GM13977 (cell line): ENCODE measurements around the gene CADM2.

Experiments
- DNase-seq: peaks from one replicate; pipeline ENCODE4 v3.0.0; 2012; ENCODE audit warnings: low spot score
- in situ Hi-C: fragments of 300-500 bp; cut with MboI; formaldehyde crosslinking; loops from one replicate; pipeline ENCODE4 v1.12.0; 2022; ENCODE audit warnings: low sequenced_read_pairs, low pct_unique_long_range_greater_than_20kb, mixed read lengths, inconsistent platforms; ENCODE audit not compliant: unreplicated experiment
- TF ChIP-seq, protein P1 (sequence below): IDR thresholded peaks from 2 replicates; pipeline ENCODE4 v1.5.1; 2012; ENCODE audit warnings: mild to moderate bottlenecking, control low read depth; ENCODE audit not compliant: insufficient read depth; ENCODE audit errors: extremely low read depth, missing control alignments

Gene CADM2

DNA sequence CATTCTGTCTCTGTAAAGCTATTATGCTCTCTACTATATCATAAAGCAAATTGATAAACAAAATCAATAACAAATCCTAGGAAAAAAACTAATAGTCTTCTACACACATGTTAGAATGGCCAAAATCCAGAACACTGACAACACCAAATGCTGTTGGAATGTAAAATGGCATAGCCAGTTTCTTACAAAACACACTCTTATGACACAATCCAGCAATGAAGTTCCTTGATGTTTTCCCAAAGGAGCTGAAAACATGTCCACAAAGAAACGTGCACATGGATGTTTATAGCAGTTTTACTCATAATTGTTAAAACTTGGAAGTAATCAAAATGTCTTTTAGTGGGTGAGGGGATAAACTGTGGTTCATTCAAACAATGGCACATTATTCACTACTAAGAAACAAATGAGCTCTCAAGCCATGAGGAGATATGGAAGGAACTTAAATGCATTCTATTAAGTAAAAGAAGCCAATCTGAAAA lies 32.7 kb downstream of the CADM2 start:
- in situ Hi-C loops = no loop called here
- no peak for DNase-seq
- TF ChIP-seq, protein P1, sequence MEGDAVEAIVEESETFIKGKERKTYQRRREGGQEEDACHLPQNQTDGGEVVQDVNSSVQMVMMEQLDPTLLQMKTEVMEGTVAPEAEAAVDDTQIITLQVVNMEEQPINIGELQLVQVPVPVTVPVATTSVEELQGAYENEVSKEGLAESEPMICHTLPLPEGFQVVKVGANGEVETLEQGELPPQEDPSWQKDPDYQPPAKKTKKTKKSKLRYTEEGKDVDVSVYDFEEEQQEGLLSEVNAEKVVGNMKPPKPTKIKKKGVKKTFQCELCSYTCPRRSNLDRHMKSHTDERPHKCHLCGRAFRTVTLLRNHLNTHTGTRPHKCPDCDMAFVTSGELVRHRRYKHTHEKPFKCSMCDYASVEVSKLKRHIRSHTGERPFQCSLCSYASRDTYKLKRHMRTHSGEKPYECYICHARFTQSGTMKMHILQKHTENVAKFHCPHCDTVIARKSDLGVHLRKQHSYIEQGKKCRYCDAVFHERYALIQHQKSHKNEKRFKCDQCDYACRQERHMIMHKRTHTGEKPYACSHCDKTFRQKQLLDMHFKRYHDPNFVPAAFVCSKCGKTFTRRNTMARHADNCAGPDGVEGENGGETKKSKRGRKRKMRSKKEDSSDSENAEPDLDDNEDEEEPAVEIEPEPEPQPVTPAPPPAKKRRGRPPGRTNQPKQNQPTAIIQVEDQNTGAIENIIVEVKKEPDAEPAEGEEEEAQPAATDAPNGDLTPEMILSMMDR = no peak

DNA sequence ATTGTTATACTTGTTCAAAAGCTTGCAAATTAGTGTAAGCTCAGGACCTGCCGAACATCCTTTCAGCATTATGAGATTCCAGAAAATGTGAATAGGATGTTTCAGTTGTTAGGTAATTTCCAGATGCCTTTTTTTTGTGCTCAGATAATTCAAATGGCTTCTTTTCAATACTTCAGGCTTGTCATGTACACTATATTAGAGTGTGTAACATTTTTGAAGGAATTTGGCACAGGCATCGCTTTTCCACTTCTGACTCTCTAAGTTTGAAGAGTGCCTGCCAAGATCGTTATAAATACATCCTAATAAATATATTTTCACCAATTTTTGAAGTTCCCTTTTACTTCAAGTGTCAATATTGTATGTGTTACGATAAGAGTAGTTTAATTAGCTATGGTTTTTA lies 35.2 kb downstream of the CADM2 start:
- no peak for DNase-seq
- TF ChIP-seq, protein P1 = no peak
- in situ Hi-C loops = no loop called here

GRCh38 chr3:84998545-84998944 lies 39.8 kb downstream of the CADM2 start:
- TF ChIP-seq, protein P1 = no peak
- no peak for DNase-seq
- in situ Hi-C loops = no loop called here

- in situ Hi-C loops = no loop called here
- TF ChIP-seq, protein P1 = no peak
- no peak for DNase-seq
Observed at GRCh38 chr3:85003479-85003878, 44.7 kb downstream of the CADM2 start.

DNA sequence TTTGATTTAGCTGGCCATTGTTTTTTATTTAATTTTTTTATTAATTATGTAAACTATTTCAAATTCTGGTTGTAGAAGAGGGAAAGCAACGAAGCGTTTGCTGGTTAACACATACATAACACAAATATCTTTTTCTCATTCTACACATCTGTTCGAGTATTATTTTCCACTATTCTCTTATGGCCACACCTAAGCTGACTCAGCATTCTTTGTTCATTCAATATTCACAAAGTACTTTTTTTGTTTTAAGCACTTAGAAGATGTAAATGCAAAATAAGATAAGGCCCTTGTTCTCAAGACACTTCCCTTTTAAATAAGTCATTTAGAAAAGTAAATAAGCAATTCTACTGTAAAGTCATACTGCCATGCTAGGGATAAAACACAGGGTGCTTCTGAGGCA lies 45.4 kb downstream of the CADM2 start:
- DNase-seq = no peak
- in situ Hi-C loops = no loop called here
- TF ChIP-seq, protein P1 = no peak

DNA sequence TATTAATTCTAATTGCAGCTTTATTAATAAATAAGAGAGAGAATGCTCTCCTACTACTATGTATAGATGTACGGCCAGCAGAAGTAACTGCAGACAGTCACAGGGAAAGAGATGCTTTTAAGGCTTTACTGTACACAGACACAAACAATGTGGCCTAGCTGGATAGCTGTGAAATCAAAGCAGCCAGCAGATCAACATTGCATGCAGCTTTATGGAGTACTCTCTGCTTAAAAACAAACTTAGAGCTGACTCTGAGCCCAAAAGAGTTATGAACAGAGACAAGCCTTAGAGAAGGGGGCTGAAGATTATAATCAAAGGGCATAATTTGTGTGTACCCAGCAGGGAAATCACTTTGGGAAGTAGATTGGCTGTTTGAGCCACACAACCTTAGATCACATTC lies 47.2 kb downstream of the CADM2 start:
- no peak for DNase-seq
- in situ Hi-C loops = no loop called here
- TF ChIP-seq, protein P1 = no peak
